Choroid plexus epithelial cell (primary cell): ENCODE data around the gene EXOSC7.
"Not testable (repeated sequence)": the region's sequence is repeated elsewhere in the genome, so short reads cannot be mapped to it uniquely, and the experiment has no call there.

Experiments
- DNase-seq: peaks from one replicate; pipeline ENCODE4 v3.0.0-alpha.2; 2010; ENCODE audit warnings: low read depth
- H3K4me3 ChIP-seq: 2 replicates; pipeline ENCODE4 v1.5.1; 2011; ENCODE audit warnings: low read depth, mild to moderate bottlenecking, control low read depth, low read length, moderate library complexity
- CTCF ChIP-seq: conservative IDR thresholded peaks from 2 replicates; pipeline ENCODE4 v1.5.1; 2011; ENCODE audit warnings: low read depth, mild to moderate bottlenecking, control low read depth, inconsistent platforms, low read length, moderate library complexity

EXOSC7 gene

GRCh38 chr3:44932986-44933944 is 42.8 kb upstream of the EXOSC7 start:
- TF ChIP-seq CTCF: no peak
- no peak for DNase-seq
- no peak overlapping the region for H3K4me3 ChIP-seq

GRCh38 chr3:44939581-44940036 is 36.4 kb upstream of the EXOSC7 start:
- peak; percentile 69 for DNase-seq
- H3K4me3 ChIP-seq: no peak overlapping the region
- TF ChIP-seq CTCF: no peak

- TF ChIP-seq CTCF: no peak
- peak; percentile 42 for DNase-seq
- H3K4me3 ChIP-seq: no peak overlapping the region
Measured at GRCh38 chr3:44942202-44942921, 33.7 kb upstream of the EXOSC7 start.

GRCh38 chr3:44948239-44948638 is 27.8 kb upstream of the EXOSC7 start:
- TF ChIP-seq CTCF: no peak
- no peak overlapping the region for H3K4me3 ChIP-seq
- DNase-seq: no peak

GRCh38 chr3:44949770-44950169 is 26.3 kb upstream of the EXOSC7 start:
- not testable (repeated sequence) for DNase-seq, H3K4me3 ChIP-seq

GRCh38 chr3:44950275-44950734 is 25.7 kb upstream of the EXOSC7 start:
- no peak for DNase-seq
- H3K4me3 ChIP-seq: no peak overlapping the region
- no peak for TF ChIP-seq CTCF

- H3K4me3 ChIP-seq: no peak overlapping the region
- TF ChIP-seq CTCF: no peak
- DNase-seq: no peak
Measured at GRCh38 chr3:44952689-44953088, 23.4 kb upstream of the EXOSC7 start.
